Transverse colon (tissue), 4 donors: Measurements from ENCODE around the gene REEP1.

Experiments used
- POLR2AphosphoS5 ChIP-seq, 3 donors: sonication (generic); formaldehyde crosslinking; IDR thresholded peaks; one replicate each; pipeline ENCODE4 v1.6.1; 2016; ENCODE audit warnings: antibody characterized with exemption in 3 of 3
- TF ChIP-seq, protein P1 (sequence below), 5 experiments: fragments of 200-600 bp in 3 of 5; fragments of 450-650 bp in 2 of 5; sonication (generic) in 3 of 5; IDR thresholded peaks; 1 replicate in 2 of 5; 2 replicates in 3 of 5; pipeline ENCODE4 v1.5.1; 2016 to 2017; ENCODE audit warnings: antibody characterized with exemption in 5 of 5, inconsistent platforms in 3 of 5, mild to moderate bottlenecking in 2 of 5, moderate library complexity in 1 of 5

DNA sequence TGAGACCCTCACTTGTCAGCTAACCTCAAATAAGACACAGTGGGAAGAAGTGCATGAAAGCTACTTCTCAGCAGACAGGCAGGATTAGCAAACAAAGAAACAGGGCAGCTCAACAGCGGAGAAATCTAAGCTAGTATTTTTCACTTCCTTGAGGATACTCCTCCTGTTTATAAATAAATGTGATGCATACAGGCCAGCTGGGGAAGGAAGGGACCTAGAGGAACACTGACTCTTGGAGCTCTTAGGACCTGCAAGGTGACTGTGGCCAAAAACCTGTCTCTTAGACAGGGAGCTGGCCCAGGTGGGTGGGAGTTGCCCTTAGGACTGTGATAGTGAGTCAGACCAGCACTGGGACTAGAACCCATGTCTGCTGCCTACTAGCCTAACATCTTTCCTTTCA is 4.8 kb downstream of the REEP1 start:
- no peak for TF ChIP-seq POLR2AphosphoS5 (IDR thresholded peaks at IDR 0.05)
- TF ChIP-seq, protein P1, sequence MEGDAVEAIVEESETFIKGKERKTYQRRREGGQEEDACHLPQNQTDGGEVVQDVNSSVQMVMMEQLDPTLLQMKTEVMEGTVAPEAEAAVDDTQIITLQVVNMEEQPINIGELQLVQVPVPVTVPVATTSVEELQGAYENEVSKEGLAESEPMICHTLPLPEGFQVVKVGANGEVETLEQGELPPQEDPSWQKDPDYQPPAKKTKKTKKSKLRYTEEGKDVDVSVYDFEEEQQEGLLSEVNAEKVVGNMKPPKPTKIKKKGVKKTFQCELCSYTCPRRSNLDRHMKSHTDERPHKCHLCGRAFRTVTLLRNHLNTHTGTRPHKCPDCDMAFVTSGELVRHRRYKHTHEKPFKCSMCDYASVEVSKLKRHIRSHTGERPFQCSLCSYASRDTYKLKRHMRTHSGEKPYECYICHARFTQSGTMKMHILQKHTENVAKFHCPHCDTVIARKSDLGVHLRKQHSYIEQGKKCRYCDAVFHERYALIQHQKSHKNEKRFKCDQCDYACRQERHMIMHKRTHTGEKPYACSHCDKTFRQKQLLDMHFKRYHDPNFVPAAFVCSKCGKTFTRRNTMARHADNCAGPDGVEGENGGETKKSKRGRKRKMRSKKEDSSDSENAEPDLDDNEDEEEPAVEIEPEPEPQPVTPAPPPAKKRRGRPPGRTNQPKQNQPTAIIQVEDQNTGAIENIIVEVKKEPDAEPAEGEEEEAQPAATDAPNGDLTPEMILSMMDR (IDR thresholded peaks at IDR 0.05): no peak
